ENCODE measurements around the gene TLN1. TPM values are rescaled to one million over a fixed set of nuclear protein-coding genes. Genes with fewer than 3 reads are reported as not detected.

The TLN1 gene
- total and polyA plus RNA-seq, 10 of the 15 experiments (the other 5 are each of a cell fraction or from before 2014, with no cell fraction given) = 11.6 to 305 (median 71.9) TPM

DNA sequence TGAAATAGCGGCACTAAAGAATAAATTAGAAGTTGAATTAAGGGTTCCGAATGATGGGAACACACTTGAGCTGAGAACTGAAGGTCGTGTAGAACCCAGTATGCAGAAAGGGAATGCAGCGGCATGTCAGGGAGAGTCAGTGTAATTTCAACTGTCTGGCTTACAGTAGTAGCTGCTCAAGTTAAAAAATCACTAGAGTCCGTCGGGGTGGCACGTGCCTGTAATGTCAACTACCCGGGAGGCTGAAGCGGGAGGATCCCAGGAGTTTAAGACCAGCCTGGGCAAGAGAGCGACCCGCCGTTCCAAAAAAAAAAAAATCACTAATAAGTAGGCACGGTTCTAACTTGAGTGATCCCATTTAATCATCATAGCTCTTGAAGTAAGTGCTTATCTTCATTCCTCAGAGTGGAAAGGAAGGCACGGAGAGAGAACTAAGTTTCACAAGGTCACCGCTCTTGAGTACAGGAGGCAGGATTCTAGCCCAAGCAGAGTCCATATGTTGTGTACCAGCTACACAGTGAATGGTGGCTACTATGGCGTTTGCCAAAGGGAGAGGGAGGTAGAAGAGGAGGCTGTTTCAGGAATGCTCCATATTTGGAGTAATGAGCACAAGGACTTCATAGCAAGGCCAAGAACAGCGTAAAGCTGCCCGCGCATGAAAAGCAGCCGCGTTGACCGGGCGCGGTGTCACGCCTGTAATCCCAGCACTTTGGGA, 75.0 kb downstream of the TLN1 start:
- CTCF ChIA-PET = interaction anchor here (1.0 to 13.5 kb wide), 13 partner anchors 8 to 99 kb away, joined by 3 to 227 read pairs (median 9); partner anchors contain the start of genes ARHGEF39, CREB3, GBA2 and RGP1
- no TSS peak for BruUV-seq (replicated peaks)
- H3K9ac ChIP-seq (ENCODE audit: control insufficient read depth, insufficient read depth, low read length) = 0 out of 2 replicates have a peak overlapping the region, but pooled peaks have one; percentile 10
- SMC1A ChIA-PET (ENCODE audit: uncharacterized antibody, unreplicated experiment) = interaction anchor here (1.3 to 12.5 kb wide), 6 partner anchors 10 to 158 kb away, joined by 3 to 145 read pairs (median 10); partner anchors contain the start of genes CREB3, HINT2, SIT1 and TLN1
- TF ChIP-seq NFYB (IDR thresholded peaks at IDR 0.05; ENCODE audit: insufficient read depth, low read depth, low read length) (no peak), STAT1 (conservative IDR thresholded peaks at IDR 0.05) (no peak), SIN3A (IDR thresholded peaks at IDR 0.05; ENCODE audit: low read depth, low read length) (no peak), SKIL (IDR thresholded peaks at IDR 0.05; ENCODE audit: low read depth, poor library complexity, severe bottlenecking) (no peak), BHLHE40 (IDR thresholded peaks at IDR 0.05; ENCODE audit: borderline replicate concordance in 1 of 2, low read depth in 2 of 2, low read length in 1 of 2) (peak in 1 of 2 experiments; percentile 35; a peak in 1 of 4 replicates), ZNF622 (IDR thresholded peaks at IDR 0.05) (no peak), CHD1 (IDR thresholded peaks at IDR 0.05; ENCODE audit: low read depth, low read length) (no peak)
- TF ChIP-seq, protein P1, sequence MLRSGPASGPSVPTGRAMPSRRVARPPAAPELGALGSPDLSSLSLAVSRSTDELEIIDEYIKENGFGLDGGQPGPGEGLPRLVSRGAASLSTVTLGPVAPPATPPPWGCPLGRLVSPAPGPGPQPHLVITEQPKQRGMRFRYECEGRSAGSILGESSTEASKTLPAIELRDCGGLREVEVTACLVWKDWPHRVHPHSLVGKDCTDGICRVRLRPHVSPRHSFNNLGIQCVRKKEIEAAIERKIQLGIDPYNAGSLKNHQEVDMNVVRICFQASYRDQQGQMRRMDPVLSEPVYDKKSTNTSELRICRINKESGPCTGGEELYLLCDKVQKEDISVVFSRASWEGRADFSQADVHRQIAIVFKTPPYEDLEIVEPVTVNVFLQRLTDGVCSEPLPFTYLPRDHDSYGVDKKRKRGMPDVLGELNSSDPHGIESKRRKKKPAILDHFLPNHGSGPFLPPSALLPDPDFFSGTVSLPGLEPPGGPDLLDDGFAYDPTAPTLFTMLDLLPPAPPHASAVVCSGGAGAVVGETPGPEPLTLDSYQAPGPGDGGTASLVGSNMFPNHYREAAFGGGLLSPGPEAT (IDR thresholded peaks at IDR 0.05; ENCODE audit: low read depth) = no peak
- TF ChIP-seq, protein P2, sequence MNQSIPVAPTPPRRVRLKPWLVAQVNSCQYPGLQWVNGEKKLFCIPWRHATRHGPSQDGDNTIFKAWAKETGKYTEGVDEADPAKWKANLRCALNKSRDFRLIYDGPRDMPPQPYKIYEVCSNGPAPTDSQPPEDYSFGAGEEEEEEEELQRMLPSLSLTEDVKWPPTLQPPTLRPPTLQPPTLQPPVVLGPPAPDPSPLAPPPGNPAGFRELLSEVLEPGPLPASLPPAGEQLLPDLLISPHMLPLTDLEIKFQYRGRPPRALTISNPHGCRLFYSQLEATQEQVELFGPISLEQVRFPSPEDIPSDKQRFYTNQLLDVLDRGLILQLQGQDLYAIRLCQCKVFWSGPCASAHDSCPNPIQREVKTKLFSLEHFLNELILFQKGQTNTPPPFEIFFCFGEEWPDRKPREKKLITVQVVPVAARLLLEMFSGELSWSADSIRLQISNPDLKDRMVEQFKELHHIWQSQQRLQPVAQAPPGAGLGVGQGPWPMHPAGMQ (IDR thresholded peaks at IDR 0.05; ENCODE audit: borderline replicate concordance) = no peak
- in situ Hi-C loops (cut with MboI) = no loop called here
- DNase-seq (ENCODE audit: low read depth, low spot score) (no peak), FAIRE-seq (no peak), ATAC-seq (no peak)
- POLR2A ChIA-PET = interaction anchor here (0.7 to 10.9 kb wide), 11 partner anchors 7 to 157 kb away, joined by 3 to 163 read pairs (median 9); partner anchors contain the start of genes ARHGEF39, CD72, CREB3 and HINT2
- peak overlapping the region; percentile 67 for H3K4me2 ChIP-seq (ENCODE audit: control insufficient read depth, insufficient read depth)
- peak overlapping the region; percentile 6; the same call in 1 of the 2 replicates for H3K4me3 ChIP-seq
- H3K79me2 ChIP-seq (ENCODE audit: control insufficient read depth, insufficient read depth, low read length) = peaks cover 21% of the 10 kb centered on the region
- intact Hi-C loops (cut with micrococcal nuclease; ENCODE audit: unreplicated experiment) = loop anchor here (1.0 to 10.0 kb wide), 2 partner anchors 11 to 168 kb away; partner anchors contain the start of genes FAM221B and TMEM8B
- no peak overlapping the region; the same call in 1 of the 2 replicates for H3K27ac ChIP-seq (ENCODE audit: control insufficient read depth, insufficient read depth)
- H2AFZ ChIP-seq (ENCODE audit: control insufficient read depth, low read depth, low read length) = peak overlapping the region; percentile 56
- 49% methylated on average over 25 of the region's 25 CpGs for WGBS (ENCODE audit: insufficient coverage, insufficient replicate concordance, low lambda C conversion rate, missing lambda C conversion rate)
- H3K9me3 ChIP-seq (replicated peaks; ENCODE audit: control insufficient read depth, insufficient read depth, low read length) = no peaks in the 10 kb centered on the region
- no peaks in the 10 kb centered on the region for H3K27me3 ChIP-seq (replicated peaks in 1 of 2; ENCODE audit: control insufficient read depth in 2 of 2, insufficient read depth in 2 of 2, low read length in 1 of 2)
- RAD21 ChIA-PET (ENCODE audit: unreplicated experiment) = interaction anchor here (0.6 to 5.2 kb wide), 14 partner anchors 9 to 99 kb away, joined by 3 to 60 read pairs (median 5); partner anchors contain the start of genes CREB3, TESK1 and TLN1
- peaks cover 19% of the 10 kb centered on the region for H3K4me1 ChIP-seq (ENCODE audit: control insufficient read depth, insufficient read depth, low read length)
- no peaks in the 10 kb centered on the region for H4K20me1 ChIP-seq (ENCODE audit: control insufficient read depth, insufficient read depth)
- peaks cover 3 to 6% of the 10 kb centered on the region in 2 experiments; a peak in 3 of 4 replicates for H3K36me3 ChIP-seq (ENCODE audit: control insufficient read depth in 2 of 2, insufficient read depth in 2 of 2, low read length in 1 of 2)
